IPS-18a (cell line): ENCODE results near the gene RGS16.

ENCODE experiments used
- H3K27ac ChIP-seq: one replicate; pipeline ENCODE4 v1.5.1; 2013; ENCODE audit warnings: low read length
- H3K27me3 ChIP-seq: one replicate; pipeline ENCODE4 v1.6.1; 2013; ENCODE audit warnings: mild to moderate bottlenecking, low read length; ENCODE audit not compliant: control insufficient read depth, insufficient read depth
- H3K36me3 ChIP-seq: one replicate; pipeline ENCODE4 v1.6.1; 2013; ENCODE audit warnings: low read depth, low read length; ENCODE audit not compliant: control insufficient read depth
- H3K4me1 ChIP-seq: one replicate; pipeline ENCODE4 v1.6.1; 2013; ENCODE audit warnings: low read depth, low read length; ENCODE audit not compliant: control insufficient read depth
- H3K4me3 ChIP-seq: one replicate; pipeline ENCODE4 v1.5.1; 2013; ENCODE audit warnings: low read length
- H3K9ac ChIP-seq: one replicate; pipeline ENCODE4 v1.6.1; 2013; ENCODE audit warnings: mild to moderate bottlenecking, low read length, moderate library complexity
- H3K9me3 ChIP-seq: one replicate; pipeline ENCODE4 v1.6.1; 2013; ENCODE audit warnings: low read depth, low read length; ENCODE audit not compliant: control insufficient read depth

Gene RGS16

GRCh38 chr1:182603646-182604174 lies 479 bp downstream of the RGS16 start:
- H3K27ac ChIP-seq, result no peak overlapping the region
- H3K36me3 ChIP-seq, result peaks cover 13% of the 10 kb centered on the region
- H3K4me3 ChIP-seq, result peak overlapping the region; percentile 61
- H3K4me1 ChIP-seq, result peaks cover 26% of the 10 kb centered on the region
- H3K9ac ChIP-seq, result peak overlapping the region; percentile 27
- H3K27me3 ChIP-seq, result peaks cover 41% of the 10 kb centered on the region
- H3K9me3 ChIP-seq, result no peaks in the 10 kb centered on the region

DNA sequence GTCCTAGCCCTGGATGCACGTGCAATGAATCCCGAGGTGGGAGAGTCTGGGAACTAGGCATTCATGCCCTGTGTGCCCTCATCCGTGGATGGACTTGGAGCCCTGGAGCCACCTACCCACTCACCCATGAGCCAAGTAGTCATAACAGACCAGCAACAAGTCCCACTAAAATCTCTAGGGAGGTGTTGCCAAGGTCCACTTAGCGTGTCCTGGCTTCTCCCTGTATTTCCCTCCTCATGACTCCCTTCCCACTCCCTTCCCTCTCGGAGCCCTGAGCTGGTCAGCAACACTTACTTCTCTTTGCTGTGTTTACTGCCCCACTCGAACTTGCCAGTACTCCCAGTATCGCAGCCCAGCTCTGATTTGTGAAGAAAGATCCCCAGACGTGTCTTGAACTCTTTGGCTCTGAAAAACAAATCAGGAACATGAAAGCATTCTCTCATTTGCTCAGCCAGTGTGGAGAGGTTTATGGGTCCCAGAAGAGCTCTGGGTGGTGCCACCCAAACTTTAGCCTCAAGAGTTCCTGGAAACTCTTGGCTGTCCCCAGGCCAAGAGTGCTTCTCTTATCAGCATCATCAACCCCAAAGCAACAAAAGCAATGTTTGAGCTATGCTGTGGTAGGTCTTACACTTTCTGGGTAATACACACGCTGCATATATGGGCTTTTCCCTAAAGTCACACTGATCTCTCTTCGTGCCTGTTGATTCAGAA lies 1.1 kb downstream of the RGS16 start:
- no peak overlapping the region for H3K9ac ChIP-seq
- H3K4me3 ChIP-seq, result peak overlapping the region; percentile 61
- peaks cover 13% of the 10 kb centered on the region for H3K36me3 ChIP-seq
- peaks cover 26% of the 10 kb centered on the region for H3K4me1 ChIP-seq
- no peaks in the 10 kb centered on the region for H3K9me3 ChIP-seq
- peaks cover 41% of the 10 kb centered on the region for H3K27me3 ChIP-seq
- H3K27ac ChIP-seq, result no peak overlapping the region

DNA sequence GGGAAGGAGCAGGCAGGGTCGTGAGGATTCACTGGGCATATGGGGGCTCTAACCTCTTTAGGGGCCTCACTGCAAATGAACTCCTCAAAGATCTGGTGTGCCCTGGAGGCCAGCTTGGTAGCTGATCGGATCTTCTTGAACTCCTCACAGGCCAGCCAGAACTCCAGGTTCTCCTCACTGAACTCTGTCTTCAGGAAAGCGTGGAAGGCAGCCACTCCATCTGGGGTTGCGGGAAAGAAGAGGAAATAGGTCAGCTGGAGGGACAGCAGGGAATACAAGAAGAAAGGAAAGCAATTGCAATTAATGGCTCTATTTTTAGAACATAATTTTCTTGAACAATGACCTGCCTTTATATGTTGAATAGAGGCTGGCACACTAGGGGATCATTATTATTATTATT lies 2.3 kb downstream of the RGS16 start:
- Histone ChIP-seq H3K27me3 (peaks cover 37% of the 10 kb centered on the region), H3K36me3 (peaks cover 13% of the 10 kb centered on the region), H3K9ac (no peak overlapping the region), H3K9me3 (no peaks in the 10 kb centered on the region), H3K4me3 (peak overlapping the region; percentile 12), H3K27ac (no peak overlapping the region), H3K4me1 (peaks cover 26% of the 10 kb centered on the region)

DNA sequence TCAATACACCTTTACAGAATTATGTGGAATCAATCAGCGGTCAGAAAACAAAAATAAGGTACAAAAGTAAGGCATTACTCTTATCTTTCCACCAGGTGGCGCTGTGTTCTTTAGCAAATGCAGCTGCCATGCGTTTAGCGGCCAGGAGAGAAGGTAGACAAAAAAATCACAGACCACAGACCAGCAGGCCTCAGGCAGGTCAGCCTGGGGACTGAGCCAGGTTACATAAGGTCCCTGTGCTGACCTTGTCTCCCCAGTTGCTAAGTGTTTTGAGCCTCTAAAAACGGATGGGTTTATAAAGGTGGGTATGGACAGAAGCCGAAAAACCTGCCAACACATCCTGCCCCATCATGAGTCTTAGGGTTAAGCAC lies 2.8 kb downstream of the RGS16 start:
- Histone ChIP-seq H3K27ac (no peak overlapping the region), H3K9me3 (no peaks in the 10 kb centered on the region), H3K4me3 (no peak overlapping the region), H3K36me3 (peaks cover 13% of the 10 kb centered on the region), H3K4me1 (peaks cover 26% of the 10 kb centered on the region), H3K9ac (no peak overlapping the region), H3K27me3 (peaks cover 33% of the 10 kb centered on the region)

DNA sequence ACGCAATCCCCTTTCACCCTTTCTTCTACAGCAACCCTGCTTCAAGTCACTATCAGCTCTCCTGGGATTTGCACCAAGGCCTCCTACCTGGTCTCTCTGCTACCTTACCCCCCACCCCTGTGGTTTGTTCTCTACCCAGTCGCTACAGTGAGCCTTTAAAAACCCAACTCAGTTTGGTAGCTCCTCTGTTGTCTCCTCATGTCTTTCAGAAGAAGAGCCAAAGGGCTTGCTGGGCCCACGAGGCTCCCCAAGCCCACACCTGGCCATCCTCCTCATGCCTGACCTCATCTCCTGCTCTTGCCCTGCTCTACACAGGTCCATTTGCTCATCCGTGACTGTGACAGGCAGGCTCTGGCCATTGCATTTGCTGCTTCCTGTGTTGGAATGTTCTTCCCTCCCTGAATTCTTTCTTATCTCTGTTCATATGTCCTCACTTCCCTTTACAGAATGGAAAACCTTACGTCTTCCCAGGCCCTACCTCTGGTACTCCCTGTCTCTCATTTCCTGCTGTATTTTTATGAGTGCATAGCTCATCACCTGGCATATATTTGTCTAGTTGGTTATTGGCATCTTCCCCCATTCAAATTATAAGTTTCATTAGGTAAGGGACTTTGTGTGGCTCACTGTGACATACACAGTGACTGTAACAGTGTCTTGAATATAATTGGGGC lies 3.3 kb downstream of the RGS16 start:
- Histone ChIP-seq H3K27me3 (peaks cover 31% of the 10 kb centered on the region), H3K27ac (no peak overlapping the region), H3K9me3 (no peaks in the 10 kb centered on the region), H3K4me3 (no peak overlapping the region), H3K9ac (no peak overlapping the region), H3K36me3 (peaks cover 13% of the 10 kb centered on the region), H3K4me1 (peaks cover 26% of the 10 kb centered on the region)

DNA sequence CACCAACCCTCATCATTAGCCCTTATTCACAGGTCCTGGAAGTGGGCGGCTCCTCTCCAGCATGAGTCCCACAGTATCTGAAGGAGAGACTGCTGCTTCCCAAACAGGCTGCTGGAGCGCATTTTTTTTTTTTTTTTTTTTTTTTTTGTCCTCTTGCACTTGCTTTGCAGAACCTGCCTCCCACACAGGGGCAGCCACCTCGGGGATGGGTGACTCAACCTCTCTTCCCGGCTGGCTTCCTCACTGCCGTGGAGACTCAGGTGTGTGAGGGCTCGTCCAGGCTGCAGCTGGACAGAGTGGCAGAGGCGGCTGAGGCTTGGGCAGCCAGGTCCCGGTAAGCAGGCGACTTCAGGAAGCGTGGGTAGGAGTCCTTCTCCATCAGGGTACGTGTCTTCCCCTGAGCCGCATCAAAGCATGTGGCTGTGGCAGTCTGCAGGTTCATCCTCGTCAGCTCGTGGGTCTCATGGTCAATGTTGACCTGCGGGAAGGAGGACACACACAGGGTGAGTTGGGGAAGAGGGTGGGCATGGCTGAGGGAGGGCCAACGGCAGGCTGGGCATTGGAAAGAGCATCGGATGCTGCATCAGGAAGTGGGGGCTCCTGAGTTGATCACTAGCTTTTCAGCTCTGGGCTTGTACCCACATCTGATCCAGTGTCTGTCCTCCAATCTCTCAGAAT lies 4.0 kb downstream of the RGS16 start:
- H3K9me3 ChIP-seq, result no peaks in the 10 kb centered on the region
- H3K27me3 ChIP-seq, result peaks cover 24% of the 10 kb centered on the region
- no peak overlapping the region for H3K4me3 ChIP-seq
- H3K9ac ChIP-seq, result no peak overlapping the region
- peaks cover 13% of the 10 kb centered on the region for H3K36me3 ChIP-seq
- H3K4me1 ChIP-seq, result peaks cover 29% of the 10 kb centered on the region
- H3K27ac ChIP-seq, result no peak overlapping the region

DNA sequence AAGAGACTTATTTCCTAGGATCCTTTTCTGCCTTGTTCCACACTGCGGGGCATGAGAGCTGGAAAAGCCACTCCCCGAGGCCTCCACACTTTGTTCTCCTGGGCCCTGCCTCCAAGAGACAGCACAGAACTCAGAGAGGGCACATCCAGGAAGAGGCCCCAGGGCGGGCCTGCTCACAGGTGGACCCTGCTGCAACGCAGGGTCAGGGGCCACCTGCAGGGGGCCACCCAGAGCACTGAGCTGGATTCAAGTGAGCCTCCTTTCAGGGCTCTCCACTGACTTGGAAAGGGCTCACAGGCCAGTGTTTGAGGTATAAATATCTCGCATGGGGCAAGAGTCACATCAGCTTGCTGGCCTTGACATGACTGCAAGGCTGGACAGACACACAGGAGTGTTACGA lies 4.8 kb downstream of the RGS16 start:
- peaks cover 26% of the 10 kb centered on the region for H3K4me1 ChIP-seq
- no peak overlapping the region for H3K27ac ChIP-seq
- no peaks in the 10 kb centered on the region for H3K9me3 ChIP-seq
- peaks cover 16% of the 10 kb centered on the region for H3K27me3 ChIP-seq
- H3K9ac ChIP-seq, result no peak overlapping the region
- no peak overlapping the region for H3K4me3 ChIP-seq
- peaks cover 13% of the 10 kb centered on the region for H3K36me3 ChIP-seq

GRCh38 chr1:182598296-182598695 lies 5.9 kb downstream of the RGS16 start:
- Histone ChIP-seq H3K9ac (no peak overlapping the region), H3K36me3 (peaks cover 13% of the 10 kb centered on the region), H3K4me3 (no peak overlapping the region), H3K4me1 (peaks cover 21% of the 10 kb centered on the region), H3K27ac (no peak overlapping the region), H3K27me3 (peaks cover 9% of the 10 kb centered on the region), H3K9me3 (no peaks in the 10 kb centered on the region)

GRCh38 chr1:182596934-182597333 lies 7.3 kb downstream of the RGS16 start:
- Histone ChIP-seq H3K27ac (no peak overlapping the region), H3K4me3 (no peak overlapping the region), H3K36me3 (peaks cover 13% of the 10 kb centered on the region), H3K9ac (no peak overlapping the region), H3K4me1 (peaks cover 8% of the 10 kb centered on the region), H3K9me3 (no peaks in the 10 kb centered on the region), H3K27me3 (no peaks in the 10 kb centered on the region)

- H3K9ac ChIP-seq, result no peak overlapping the region
- H3K36me3 ChIP-seq, result peaks cover 7% of the 10 kb centered on the region
- no peak overlapping the region for H3K4me3 ChIP-seq
- no peaks in the 10 kb centered on the region for H3K27me3 ChIP-seq
- peaks cover 3% of the 10 kb centered on the region for H3K4me1 ChIP-seq
- H3K9me3 ChIP-seq, result no peaks in the 10 kb centered on the region
- no peak overlapping the region for H3K27ac ChIP-seq
Measured at GRCh38 chr1:182595641-182596240, 8.4 kb downstream of the RGS16 start.

GRCh38 chr1:182589931-182590330 lies 14.3 kb downstream of the RGS16 start:
- H3K9me3 ChIP-seq, result no peaks in the 10 kb centered on the region
- peaks cover 7% of the 10 kb centered on the region for H3K4me1 ChIP-seq
- H3K4me3 ChIP-seq, result no peak overlapping the region
- H3K36me3 ChIP-seq, result no peaks in the 10 kb centered on the region
- no peak overlapping the region for H3K9ac ChIP-seq
- H3K27me3 ChIP-seq, result no peaks in the 10 kb centered on the region
- H3K27ac ChIP-seq, result no peak overlapping the region
